Effector CD8-positive, alpha-beta T cell (primary cell): Measurements from ENCODE around the gene TMEM63B.

ENCODE experiments used
- DNase-seq: peaks from one replicate; lab custom pipeline; 2025; lab: John Stamatoyannopoulos, UW

Gene TMEM63B

GRCh38 chr6:44117397-44118128 lies 9.8 kb upstream of the TMEM63B start:
- no peak for DNase-seq

GRCh38 chr6:44119704-44120262 lies 7.6 kb upstream of the TMEM63B start:
- DNase-seq = no peak

GRCh38 chr6:44120692-44121443 lies 6.5 kb upstream of the TMEM63B start:
- DNase-seq = no peak

- no peak for DNase-seq
Observed at GRCh38 chr6:44122801-44123200, 4.6 kb upstream of the TMEM63B start.

GRCh38 chr6:44123544-44123943 lies 3.8 kb upstream of the TMEM63B start:
- no peak for DNase-seq

GRCh38 chr6:44126320-44127149 lies 819 bp upstream of the TMEM63B start:
- DNase-seq = peak; percentile 56

- peak; percentile 13 for DNase-seq
Observed at GRCh38 chr6:44128020-44128917, 915 bp downstream of the TMEM63B start.

- DNase-seq = no peak
Observed at GRCh38 chr6:44129841-44130322, 2.5 kb downstream of the TMEM63B start.

- no peak for DNase-seq
Observed at GRCh38 chr6:44131892-44132291, 4.5 kb downstream of the TMEM63B start.

GRCh38 chr6:44132476-44132875 lies 5.1 kb downstream of the TMEM63B start:
- no peak for DNase-seq

GRCh38 chr6:44133003-44133931 lies 5.9 kb downstream of the TMEM63B start:
- DNase-seq = no peak

- no peak for DNase-seq
Observed at GRCh38 chr6:44133981-44134711, 6.8 kb downstream of the TMEM63B start.

- DNase-seq = no peak
Observed at GRCh38 chr6:44135173-44135758, 7.9 kb downstream of the TMEM63B start.

- no peak for DNase-seq
Observed at GRCh38 chr6:44135875-44136274, 8.5 kb downstream of the TMEM63B start.

- no peak for DNase-seq
Observed at GRCh38 chr6:44138717-44139350, 11.5 kb downstream of the TMEM63B start.

GRCh38 chr6:44139351-44139743 lies 12.0 kb downstream of the TMEM63B start:
- no peak for DNase-seq

GRCh38 chr6:44142835-44143234 lies 15.5 kb downstream of the TMEM63B start:
- no peak for DNase-seq

- no peak for DNase-seq
Observed at GRCh38 chr6:44143731-44144130, 16.4 kb downstream of the TMEM63B start.
